H1 (cell line): ENCODE data around the gene KRT32.

Experiments
- BRCA1 ChIP-seq: IDR thresholded peaks from 2 replicates; pipeline ENCODE4 v1.6.1; 2012; ENCODE audit warnings: low read depth, low read length, improper control_type of control experiment
- CEBPB ChIP-seq: IDR thresholded peaks from 2 replicates; pipeline ENCODE4 v1.6.1; 2012; ENCODE audit warnings: low read depth, low read length
- CREB1 ChIP-seq: IDR thresholded peaks from 2 replicates; pipeline ENCODE4 v1.6.1; 2012; ENCODE audit warnings: inconsistent platforms
- EZH2 ChIP-seq: fragments of 200-600 bp; sonication (generic); IDR thresholded peaks from 2 replicates; pipeline ENCODE4 v1.7.1; 2012; ENCODE audit warnings: low read depth, mild to moderate bottlenecking, moderate library complexity, low read length, inconsistent platforms; ENCODE audit not compliant: severe bottlenecking
- FOSL1 ChIP-seq: IDR thresholded peaks from 2 replicates; pipeline ENCODE4 v1.6.1; 2011; ENCODE audit warnings: mild to moderate bottlenecking, low read depth, low read length, moderate library complexity; ENCODE audit not compliant: insufficient read depth
- NRF1 ChIP-seq: IDR thresholded peaks from 2 replicates; pipeline ENCODE4 v1.6.1; 2011; ENCODE audit warnings: mild to moderate bottlenecking, low read depth, low read length, improper control_type of control experiment
- POLR2A ChIP-seq, 2 experiments: IDR thresholded peaks; 1 replicate in 1 of 2; 2 replicates in 1 of 2; pipeline ENCODE4 v1.6.1; 2011; ENCODE audit warnings: low read depth in 2 of 2, low read length in 2 of 2, mild to moderate bottlenecking in 2 of 2; ENCODE audit errors: control extremely low read depth in 1 of 2
- RFX5 ChIP-seq: IDR thresholded peaks from 2 replicates; pipeline ENCODE4 v1.6.1; 2011; ENCODE audit warnings: low read depth, low read length, improper control_type of control experiment, borderline replicate concordance
- SP1 ChIP-seq: IDR thresholded peaks from 2 replicates; pipeline ENCODE4 v1.6.1; 2011; ENCODE audit warnings: low read depth, low read length
- SRF ChIP-seq: IDR thresholded peaks from 2 replicates; pipeline ENCODE4 v1.6.1; 2011; ENCODE audit warnings: mild to moderate bottlenecking, low read depth, low read length, moderate library complexity
- TEAD4 ChIP-seq: IDR thresholded peaks from 2 replicates; pipeline ENCODE4 v1.6.1; 2012; ENCODE audit warnings: low read depth, low read length, inconsistent platforms, mixed read lengths
- TF ChIP-seq, protein P1 (sequence below), 3 experiments: IDR thresholded peaks; 1 replicate in 2 of 3; 2 replicates in 1 of 3; pipeline versions ENCODE4 v1.5.1 to v1.6.1; 2011; ENCODE audit warnings: low read length in 3 of 3, mild to moderate bottlenecking in 3 of 3, inconsistent platforms in 2 of 3, low read depth in 1 of 3, moderate library complexity in 1 of 3; ENCODE audit not compliant: insufficient read depth in 1 of 3; ENCODE audit errors: control extremely low read depth in 1 of 3

DNA sequence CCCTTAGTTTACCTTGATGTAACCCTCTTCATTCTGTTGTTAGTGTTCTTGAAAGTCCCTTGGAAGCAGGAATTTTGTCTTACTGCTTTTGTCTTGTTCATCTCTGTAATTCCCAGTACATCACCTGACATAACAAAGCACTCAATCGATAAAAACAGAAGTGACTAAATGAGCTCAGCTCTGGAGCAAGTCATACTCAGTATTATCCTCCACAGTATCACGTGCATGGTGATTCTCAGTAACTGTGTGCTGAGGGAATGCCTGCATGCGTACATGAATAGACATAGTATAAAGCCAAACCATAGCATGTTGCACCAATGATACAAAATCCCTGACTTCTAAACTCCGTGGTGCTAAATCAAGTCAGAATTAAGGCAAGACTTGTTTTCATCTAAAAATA lies 33.6 kb downstream of the KRT32 start:
- TF ChIP-seq, protein P1, sequence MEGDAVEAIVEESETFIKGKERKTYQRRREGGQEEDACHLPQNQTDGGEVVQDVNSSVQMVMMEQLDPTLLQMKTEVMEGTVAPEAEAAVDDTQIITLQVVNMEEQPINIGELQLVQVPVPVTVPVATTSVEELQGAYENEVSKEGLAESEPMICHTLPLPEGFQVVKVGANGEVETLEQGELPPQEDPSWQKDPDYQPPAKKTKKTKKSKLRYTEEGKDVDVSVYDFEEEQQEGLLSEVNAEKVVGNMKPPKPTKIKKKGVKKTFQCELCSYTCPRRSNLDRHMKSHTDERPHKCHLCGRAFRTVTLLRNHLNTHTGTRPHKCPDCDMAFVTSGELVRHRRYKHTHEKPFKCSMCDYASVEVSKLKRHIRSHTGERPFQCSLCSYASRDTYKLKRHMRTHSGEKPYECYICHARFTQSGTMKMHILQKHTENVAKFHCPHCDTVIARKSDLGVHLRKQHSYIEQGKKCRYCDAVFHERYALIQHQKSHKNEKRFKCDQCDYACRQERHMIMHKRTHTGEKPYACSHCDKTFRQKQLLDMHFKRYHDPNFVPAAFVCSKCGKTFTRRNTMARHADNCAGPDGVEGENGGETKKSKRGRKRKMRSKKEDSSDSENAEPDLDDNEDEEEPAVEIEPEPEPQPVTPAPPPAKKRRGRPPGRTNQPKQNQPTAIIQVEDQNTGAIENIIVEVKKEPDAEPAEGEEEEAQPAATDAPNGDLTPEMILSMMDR (IDR thresholded peaks at IDR 0.05; ENCODE audit: control extremely low read depth in 1 of 3, insufficient read depth in 1 of 3, low read depth in 1 of 3, low read length in 3 of 3) = no peak
- TF ChIP-seq TEAD4 (no peak), RFX5 (no peak), NRF1 (no peak), POLR2A (IDR thresholded peaks at IDR 0.05; ENCODE audit: control extremely low read depth in 1 of 2, low read depth in 2 of 2, low read length in 2 of 2) (no peak), EZH2 (no peak), CEBPB (no peak), FOSL1 (no peak), SRF (no peak), BRCA1 (no peak), SP1 (no peak), CREB1 (no peak)
